Measurements from ENCODE around the gene PLIN5.
"Not testable (repeated sequence)": the region's sequence is repeated elsewhere in the genome, so short reads cannot be mapped to it uniquely, and the experiment has no call there.

Gene PLIN5

DNA sequence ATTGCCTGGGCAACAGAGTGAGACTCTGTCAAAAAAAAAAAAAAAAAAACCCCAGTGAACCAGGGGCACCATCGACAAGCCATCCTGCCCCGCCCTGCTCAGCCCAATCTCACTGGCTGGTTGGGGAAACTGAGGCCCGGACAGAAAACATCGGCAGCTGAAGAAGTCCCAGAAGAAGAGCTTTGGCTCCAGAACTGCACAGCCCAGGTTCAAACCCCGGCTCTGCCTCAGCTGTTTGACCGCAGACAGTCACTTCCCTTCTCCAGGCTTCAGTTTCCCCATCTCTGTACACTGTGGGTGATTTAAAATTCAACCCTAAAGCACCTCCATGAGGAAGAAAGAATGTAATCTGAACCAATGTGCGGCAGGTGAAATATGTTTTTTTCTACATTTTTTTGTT, 33.9 kb upstream of the PLIN5 start:
- no peak for DNase-seq (ENCODE audit: low read depth in 1 of 2, low spot score in 1 of 2)

- DNase-seq (ENCODE audit: low read depth in 1 of 2, low spot score in 1 of 2), result peak; percentile 22 to 46
Observed at GRCh38 chr19:4567584-4568071, 32.6 kb upstream of the PLIN5 start.

DNA sequence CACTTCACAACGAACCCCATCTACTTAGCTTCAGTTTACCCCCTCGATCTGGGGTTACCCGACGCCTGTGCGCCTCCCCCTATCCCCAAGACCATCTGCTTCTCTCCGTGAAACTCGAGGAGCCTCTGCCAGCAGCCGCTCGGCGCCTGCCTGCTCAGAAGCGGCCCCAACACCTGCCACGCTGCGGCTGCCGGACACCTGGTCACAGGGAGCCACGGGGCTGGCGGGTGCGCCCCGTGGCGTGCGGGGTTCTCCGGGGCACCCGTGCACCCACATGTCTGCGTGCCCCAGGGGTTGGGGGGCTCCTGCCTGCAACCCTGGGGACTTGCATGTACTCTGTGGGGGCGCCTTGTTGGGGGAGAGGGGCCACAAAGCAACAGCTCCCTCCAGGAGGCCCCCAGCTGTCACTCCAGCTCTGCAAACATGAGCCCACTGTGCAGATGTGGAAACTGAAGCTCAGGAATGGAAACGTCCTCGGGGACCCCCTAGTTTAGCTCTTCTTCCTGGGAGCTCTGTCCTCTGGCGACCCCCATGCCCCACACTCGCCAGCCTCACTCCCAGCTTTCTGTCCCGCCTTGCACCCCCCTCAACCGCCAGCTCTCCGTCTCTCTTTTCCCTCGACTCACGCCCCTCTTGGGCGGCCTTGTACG, 31.5 kb upstream of the PLIN5 start:
- DNase-seq (ENCODE audit: low read depth in 1 of 2, low spot score in 1 of 2), result no peak

- DNase-seq (ENCODE audit: low read depth in 1 of 2, low spot score in 1 of 2), result not testable (repeated sequence)
Observed at GRCh38 chr19:4563562-4563961, 28.5 kb upstream of the PLIN5 start.

GRCh38 chr19:4562085-4562484, 27.1 kb upstream of the PLIN5 start:
- not testable (repeated sequence) for DNase-seq (ENCODE audit: low read depth in 1 of 2, low spot score in 1 of 2)

DNA sequence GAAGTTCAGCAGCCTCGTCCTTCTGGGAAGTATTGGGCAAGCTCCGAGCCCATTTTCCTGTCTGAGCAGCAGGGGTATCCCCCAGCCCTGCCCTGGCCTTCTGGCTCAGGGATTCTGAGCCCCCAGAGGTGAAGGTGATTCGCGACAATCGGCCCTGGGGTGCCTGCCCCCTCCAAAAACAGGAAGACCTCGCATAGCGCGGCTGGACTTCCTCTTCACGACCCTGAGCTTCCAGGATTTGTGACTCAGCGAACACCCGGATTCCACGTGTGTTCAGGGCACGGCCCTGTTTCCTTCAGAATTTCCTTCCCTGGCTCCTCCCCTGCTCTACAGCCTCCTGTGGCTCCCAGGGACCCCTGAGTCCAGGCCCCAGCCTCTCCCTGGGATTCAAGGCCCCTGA, 24.5 kb upstream of the PLIN5 start, which contains the start of gene SEMA6B:
SEMA6B (minus strand) TSS at position 116 of the 400 bp plus-strand sequence. CDS start 1,227 bp downstream, outside the sequence.
- DNase-seq (ENCODE audit: low read depth in 1 of 2, low spot score in 1 of 2), result no peak

- DNase-seq (ENCODE audit: low read depth in 1 of 2, low spot score in 1 of 2), result no peak
Observed at GRCh38 chr19:4557971-4558941, 23.2 kb upstream of the PLIN5 start.

- DNase-seq (ENCODE audit: low read depth in 1 of 2, low spot score in 1 of 2), result no peak
Observed at GRCh38 chr19:4557144-4557970, 22.3 kb upstream of the PLIN5 start.

DNA sequence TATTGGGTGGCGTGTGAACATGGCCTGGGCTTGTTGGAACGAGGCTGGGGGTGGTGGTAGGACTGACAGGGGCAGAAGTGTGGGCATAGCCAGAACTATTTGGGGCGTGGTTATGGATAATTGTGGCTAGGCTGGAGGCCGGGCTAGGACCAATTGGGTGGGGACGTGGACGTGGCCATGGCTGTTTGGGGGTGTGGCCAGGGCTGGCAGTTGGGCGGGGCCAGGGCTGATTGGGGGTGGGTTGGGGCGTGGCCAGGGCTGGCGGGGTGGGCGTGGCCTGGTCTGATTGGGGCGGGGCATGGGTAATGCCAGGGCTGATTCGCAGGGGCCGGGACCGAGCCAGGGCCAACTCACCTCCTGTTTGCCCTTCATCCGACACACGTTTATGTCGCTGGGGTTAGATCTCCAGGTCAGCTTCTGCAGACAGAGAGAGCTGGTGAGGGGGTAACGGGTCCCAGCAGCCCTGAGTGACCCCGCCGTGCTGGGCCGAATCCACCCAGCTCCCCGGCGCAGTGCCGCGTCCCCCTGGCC, 21.6 kb upstream of the PLIN5 start:
- DNase-seq (ENCODE audit: low read depth in 1 of 2, low spot score in 1 of 2), result no peak

DNA sequence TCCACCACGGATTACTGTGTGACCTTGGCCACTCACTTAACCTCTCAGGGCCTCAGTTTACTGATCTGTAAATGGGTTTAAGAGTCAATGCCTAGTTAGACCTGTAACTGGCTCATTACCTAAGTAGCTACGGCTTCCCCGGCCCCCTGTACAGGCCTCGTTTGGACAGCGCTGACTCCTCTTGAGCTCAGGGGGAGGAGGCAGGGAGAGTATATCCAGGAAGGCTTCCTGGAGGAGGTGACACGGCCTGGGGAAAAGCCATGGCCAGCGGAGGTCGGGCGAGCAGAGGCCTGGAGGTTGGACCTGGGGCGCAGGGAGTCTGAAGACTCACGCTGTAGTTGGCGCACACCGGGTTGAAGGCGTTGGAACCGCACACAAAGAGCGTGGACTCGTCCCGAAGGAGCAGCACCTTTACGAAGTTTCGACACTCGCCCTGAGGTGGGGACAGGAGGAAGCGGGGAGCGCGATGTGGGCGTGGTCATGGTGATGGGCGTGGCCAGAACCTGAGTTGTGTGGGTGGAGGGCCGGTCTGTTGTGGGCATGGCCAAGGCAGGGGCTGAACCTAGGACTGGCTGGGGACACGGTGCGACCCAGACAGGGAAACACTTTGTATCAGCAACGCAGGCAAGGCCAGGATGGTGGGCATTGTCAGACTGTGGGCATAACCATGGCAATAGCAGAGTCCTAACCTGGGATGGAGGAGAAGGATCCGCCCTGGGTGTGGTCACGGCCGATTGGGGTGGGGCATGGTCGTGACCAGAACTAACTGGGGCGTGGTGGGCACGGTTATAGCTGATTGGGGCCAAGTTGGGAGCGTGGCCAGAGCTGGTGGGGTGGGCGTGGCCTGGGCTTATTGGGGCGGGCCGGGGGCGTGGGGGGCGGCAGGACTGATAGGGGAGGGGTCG, 20.9 kb upstream of the PLIN5 start:
- DNase-seq (ENCODE audit: low read depth in 1 of 2, low spot score in 1 of 2), result no peak

- no peak for DNase-seq (ENCODE audit: low read depth in 1 of 2, low spot score in 1 of 2)
Observed at GRCh38 chr19:4554717-4555116, 19.7 kb upstream of the PLIN5 start.

GRCh38 chr19:4553775-4554174, 18.8 kb upstream of the PLIN5 start:
- no peak for DNase-seq (ENCODE audit: low read depth in 1 of 2, low spot score in 1 of 2)

GRCh38 chr19:4553092-4553695, 18.2 kb upstream of the PLIN5 start:
- no peak for DNase-seq (ENCODE audit: low read depth in 1 of 2, low spot score in 1 of 2)

DNA sequence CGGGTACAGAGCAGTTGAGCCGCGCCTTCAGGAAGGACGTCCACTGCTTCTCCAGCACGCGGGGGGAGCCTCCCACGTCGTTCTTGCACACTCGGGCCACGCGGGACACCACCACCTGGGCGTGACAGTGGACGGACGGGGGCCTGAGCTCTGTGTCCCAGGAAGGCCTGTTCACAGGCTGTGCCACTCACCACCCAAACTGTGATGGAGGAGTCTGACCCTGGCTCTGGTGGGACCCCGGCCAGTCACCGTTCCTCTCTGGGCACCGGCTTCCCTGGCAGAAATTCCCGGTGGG, 17.4 kb upstream of the PLIN5 start:
- no peak for DNase-seq (ENCODE audit: low read depth in 1 of 2, low spot score in 1 of 2)

DNA sequence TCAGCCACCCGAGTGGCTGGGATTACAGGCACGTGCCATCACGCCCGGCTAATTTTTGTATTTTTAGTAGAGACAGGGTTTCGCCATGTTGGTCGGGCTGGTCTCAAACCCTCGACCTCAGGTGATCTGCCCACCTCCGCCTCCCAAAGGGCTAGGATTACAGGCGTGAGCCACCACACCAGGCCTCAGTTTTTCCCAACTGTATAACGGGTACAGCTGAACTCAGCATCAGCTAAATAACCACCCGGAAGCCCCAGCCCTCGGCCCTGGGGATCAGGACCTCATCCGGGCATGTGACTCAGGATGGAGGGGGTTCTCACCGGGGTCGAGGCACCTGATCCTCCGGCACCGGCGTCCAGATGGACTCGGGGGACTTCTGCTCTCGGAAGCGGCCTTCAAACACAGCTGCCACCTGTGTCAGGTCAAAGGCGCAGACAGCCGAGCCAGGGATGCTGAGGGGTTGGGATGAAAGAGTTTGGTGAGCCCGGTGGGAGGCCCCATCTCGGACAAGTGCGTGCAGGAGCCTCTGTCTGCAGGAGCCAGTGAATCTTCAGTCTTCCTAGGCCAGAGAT, 15.5 kb upstream of the PLIN5 start:
- DNase-seq (ENCODE audit: low read depth in 1 of 2, low spot score in 1 of 2), result no peak

GRCh38 chr19:4550018-4550417, 15.0 kb upstream of the PLIN5 start:
- no peak for DNase-seq (ENCODE audit: low read depth in 1 of 2, low spot score in 1 of 2)

- DNase-seq (ENCODE audit: low read depth in 1 of 2, low spot score in 1 of 2), result no peak
Observed at GRCh38 chr19:4548238-4548584, 13.2 kb upstream of the PLIN5 start.

- no peak for DNase-seq (ENCODE audit: low read depth in 1 of 2, low spot score in 1 of 2)
Observed at GRCh38 chr19:4547303-4548237, 12.5 kb upstream of the PLIN5 start.

Data from stimulated activated CD4-positive, alpha-beta T cell treated with anti-CD3 and anti-CD28 coated beads, Interleukin-15, amount 100 ng/mL, for 1 hour (primary cell).